HG02571 (cell line): Measurements from ENCODE around the gene DMD.

Experiments used
- ATAC-seq: cut with Tn5 transposase; IDR thresholded peaks from one replicate; pipeline ENCODE4 v1.9.1; 2021; ENCODE audit warnings: mild to moderate bottlenecking, moderate library complexity; ENCODE audit not compliant: unreplicated experiment

The DMD gene

GRCh38 chrX:32514986-32515385 lies 696.4 kb downstream of the DMD start:
- peak; percentile 75 for ATAC-seq

GRCh38 chrX:32501606-32502005 lies 709.7 kb downstream of the DMD start:
- no peak for ATAC-seq

GRCh38 chrX:32496671-32497070 lies 714.7 kb downstream of the DMD start:
- ATAC-seq, result no peak

GRCh38 chrX:32495855-32496254 lies 715.5 kb downstream of the DMD start:
- no peak for ATAC-seq

GRCh38 chrX:32489125-32489524 lies 722.2 kb downstream of the DMD start:
- no peak for ATAC-seq

- ATAC-seq, result no peak
These were observed 727.7 kb downstream of the DMD start for GRCh38 chrX:32483534-32484136.

- no peak for ATAC-seq
These were observed 731.3 kb downstream of the DMD start for GRCh38 chrX:32480019-32480418.

- ATAC-seq, result no peak
These were observed 739.0 kb downstream of the DMD start for GRCh38 chrX:32472364-32472763.

- ATAC-seq, result no peak
These were observed 755.6 kb downstream of the DMD start for GRCh38 chrX:32455704-32456103.

- ATAC-seq, result no peak
These were observed 759.2 kb downstream of the DMD start for GRCh38 chrX:32451954-32452695.

GRCh38 chrX:32448945-32449344 lies 762.4 kb downstream of the DMD start:
- ATAC-seq, result peak; percentile 52

- ATAC-seq, result peak; percentile 100
These were observed 763.0 kb downstream of the DMD start for GRCh38 chrX:32448320-32448719.

GRCh38 chrX:32447640-32448039 lies 763.7 kb downstream of the DMD start:
- no peak for ATAC-seq

- ATAC-seq, result no peak
These were observed 767.5 kb downstream of the DMD start for GRCh38 chrX:32443841-32444240.

GRCh38 chrX:32421266-32421665 lies 790.1 kb downstream of the DMD start:
- ATAC-seq, result no peak

- ATAC-seq, result no peak
These were observed 803.0 kb downstream of the DMD start for GRCh38 chrX:32408389-32408788.

- peak; percentile 69 for ATAC-seq
These were observed 813.7 kb downstream of the DMD start for GRCh38 chrX:32397562-32398216.

GRCh38 chrX:32395878-32396277 lies 815.5 kb downstream of the DMD start:
- ATAC-seq, result no peak

- ATAC-seq, result no peak
These were observed 818.7 kb downstream of the DMD start for GRCh38 chrX:32392655-32393054.

GRCh38 chrX:32370456-32371205 lies 840.7 kb downstream of the DMD start:
- ATAC-seq, result no peak

- ATAC-seq, result no peak
These were observed 917.2 kb downstream of the DMD start for GRCh38 chrX:32293962-32294700.
